GM21717 (cell line): ENCODE results near the gene KSR1.
A peak's percentile ranks its signal among the peaks of the same experiment; 100 is the strongest.

Experiments used
- ATAC-seq: cut with Tn5 transposase; IDR thresholded peaks from one replicate; pipeline ENCODE4 v1.9.1; 2021; ENCODE audit warnings: mild to moderate bottlenecking, moderate library complexity; ENCODE audit not compliant: unreplicated experiment

The KSR1 gene

GRCh38 chr17:27532269-27533263 is 76.3 kb downstream of the KSR1 start:
- ATAC-seq = no peak

GRCh38 chr17:27533874-27534815 is 77.9 kb downstream of the KSR1 start:
- no peak for ATAC-seq

GRCh38 chr17:27535178-27535928 is 79.1 kb downstream of the KSR1 start:
- no peak for ATAC-seq

- no peak for ATAC-seq
Observed at GRCh38 chr17:27535975-27536374, 79.7 kb downstream of the KSR1 start.

- no peak for ATAC-seq
Observed at GRCh38 chr17:27536781-27537180, 80.5 kb downstream of the KSR1 start.

GRCh38 chr17:27538156-27538955 is 82.1 kb downstream of the KSR1 start:
- ATAC-seq = no peak

GRCh38 chr17:27539152-27539551 is 82.9 kb downstream of the KSR1 start:
- no peak for ATAC-seq

GRCh38 chr17:27539794-27540317 is 83.6 kb downstream of the KSR1 start:
- ATAC-seq = no peak

- no peak for ATAC-seq
Observed at GRCh38 chr17:27540318-27541101, 84.3 kb downstream of the KSR1 start.

- no peak for ATAC-seq
Observed at GRCh38 chr17:27541301-27542023, 85.2 kb downstream of the KSR1 start.

GRCh38 chr17:27542841-27543463 is 86.7 kb downstream of the KSR1 start:
- ATAC-seq = no peak

GRCh38 chr17:27543464-27543856 is 87.2 kb downstream of the KSR1 start:
- no peak for ATAC-seq

GRCh38 chr17:27543958-27544349 is 87.7 kb downstream of the KSR1 start:
- ATAC-seq = no peak

- ATAC-seq = peak; percentile 74
Observed at GRCh38 chr17:27544350-27545131, 88.3 kb downstream of the KSR1 start.

GRCh38 chr17:27545562-27546229 is 89.4 kb downstream of the KSR1 start:
- ATAC-seq = no peak

GRCh38 chr17:27546624-27547300 is 90.5 kb downstream of the KSR1 start:
- ATAC-seq = no peak
